HUES64 (cell line): ENCODE results near the gene ZNF479. TPM values are rescaled to one million over a fixed set of nuclear protein-coding genes. Genes with fewer than 3 reads are reported as not detected.
"Not testable (repeated sequence)": the region's sequence is repeated elsewhere in the genome, so short reads cannot be mapped to it uniquely, and the experiment has no call there.

Experiments used
- H3K27ac ChIP-seq: 2 replicates; pipeline ENCODE4 v1.7.0; 2013; ENCODE audit warnings: low read depth, low read length, inconsistent platforms
- H3K27me3 ChIP-seq: 2 replicates; pipeline ENCODE4 v1.6.1; 2013; ENCODE audit warnings: mild to moderate bottlenecking, low read length; ENCODE audit not compliant: insufficient read depth
- H3K36me3 ChIP-seq: 2 replicates; pipeline ENCODE4 v1.6.1; 2013; ENCODE audit warnings: mild to moderate bottlenecking, low read length; ENCODE audit not compliant: insufficient read depth
- H3K4me1 ChIP-seq: 2 replicates; pipeline ENCODE4 v1.6.1; 2013; ENCODE audit warnings: mild to moderate bottlenecking, low read length, moderate library complexity; ENCODE audit not compliant: insufficient read depth
- H3K4me3 ChIP-seq: 2 replicates; pipeline ENCODE4 v1.5.1; 2013; ENCODE audit warnings: mild to moderate bottlenecking, low read length, moderate library complexity
- H3K9ac ChIP-seq: 2 replicates; pipeline ENCODE4 v1.6.1; 2013; ENCODE audit warnings: mild to moderate bottlenecking, low read depth, low read length
- H3K9me3 ChIP-seq: 2 replicates; pipeline ENCODE4 v1.6.1; 2013; ENCODE audit warnings: low read depth, low read length; ENCODE audit not compliant: insufficient read depth
- WGBS: fragments of 150-250, 120-280 bp; methylation state at CpG from one replicate; pipeline ENCODE4 v1.1.7; 2013; ENCODE audit warnings: missing lambda C conversion rate; 5-methylcytosine and 5-hydroxymethylcytosine counted together
- polyA plus RNA-seq, 2 experiments: library from polyadenylated mRNA; stranded (reverse); fragments of 50-300 nt; gene quantifications; one replicate each; pipeline ENCODE4 v1.2.3, GENCODE V29; 2013

The ZNF479 gene
- not detected for polyA plus RNA-seq (2013, experiment 1 of 2)
- not detected for polyA plus RNA-seq (2013, experiment 2 of 2)

GRCh38 chr7:57132336-57132735, at the start of gene ZNF479:
Gene ZNF479 (minus strand): TSS chr7:57132436. CDS start chr7:57132324, 112 bp downstream.
- not testable (repeated sequence) for H3K36me3 ChIP-seq, H3K9ac ChIP-seq, H3K27me3 ChIP-seq, H3K4me1 ChIP-seq, H3K4me3 ChIP-seq, H3K27ac ChIP-seq
- 92% methylated on average over 4 of the region's 6 CpGs for WGBS
- H3K9me3 ChIP-seq: peaks cover 61% of the 10 kb centered on the region

DNA sequence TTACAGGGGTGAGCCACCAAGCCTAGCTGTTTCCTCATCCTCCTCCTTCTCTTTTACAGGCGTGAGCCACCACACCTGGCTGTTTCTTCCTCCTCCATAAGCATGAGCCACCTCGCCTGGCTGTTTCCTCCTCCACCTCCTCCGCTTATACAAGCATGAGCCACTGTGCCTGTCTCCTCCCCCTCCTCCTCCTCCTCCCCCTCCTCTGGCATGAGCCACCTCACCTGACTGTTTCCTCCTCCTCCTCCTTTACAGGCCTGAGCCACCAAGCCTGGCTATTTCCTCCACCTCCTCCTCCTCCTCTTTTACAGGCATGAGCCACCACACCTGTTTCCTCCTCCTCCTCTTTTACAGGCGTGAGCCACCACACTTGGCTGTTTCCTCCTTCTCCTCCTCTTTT, 49.8 kb upstream of the ZNF479 start:
- 73% methylated on average over 4 of the region's 4 CpGs for WGBS
- Histone ChIP-seq H3K9me3 (peaks cover 68% of the 10 kb centered on the region), H3K4me1 (no peaks in the 10 kb centered on the region), H3K36me3 (no peaks in the 10 kb centered on the region), H3K27me3 (no peaks in the 10 kb centered on the region), H3K9ac (no peak overlapping the region), H3K4me3 (no peak overlapping the region), H3K27ac (no peak overlapping the region)

DNA sequence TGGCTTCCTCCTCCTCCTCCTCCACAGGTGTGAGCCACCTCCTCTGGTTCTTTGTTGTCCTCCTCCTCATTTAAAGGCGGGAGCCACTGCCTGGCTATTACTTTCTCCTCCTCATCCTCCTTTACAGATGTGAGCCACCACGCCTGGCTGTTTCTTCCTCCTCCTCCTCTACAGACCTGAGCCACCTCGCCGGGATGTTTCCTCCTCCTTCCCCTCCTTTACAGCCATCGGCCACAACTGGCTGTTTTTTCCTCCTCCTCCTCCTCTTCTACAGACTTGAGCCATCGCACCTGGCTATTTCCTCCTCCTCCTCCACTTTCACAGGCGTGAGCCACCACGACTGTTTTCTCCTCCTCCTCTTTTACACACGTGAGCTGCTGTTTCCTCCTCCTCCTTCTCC, 49.0 kb upstream of the ZNF479 start:
- H3K27me3 ChIP-seq: no peaks in the 10 kb centered on the region
- H3K4me1 ChIP-seq: no peaks in the 10 kb centered on the region
- no peak overlapping the region for H3K9ac ChIP-seq
- 80% methylated on average over 9 of the region's 9 CpGs for WGBS
- H3K27ac ChIP-seq: no peak overlapping the region
- peaks cover 75% of the 10 kb centered on the region for H3K9me3 ChIP-seq
- no peaks in the 10 kb centered on the region for H3K36me3 ChIP-seq
- no peak overlapping the region for H3K4me3 ChIP-seq

- H3K9me3 ChIP-seq: peaks cover 77% of the 10 kb centered on the region
- WGBS: 90% methylated on average over 30 of the region's 30 CpGs
These were observed 47.7 kb upstream of the ZNF479 start for GRCh38 chr7:57179776-57180415.

GRCh38 chr7:57178768-57179139, 46.5 kb upstream of the ZNF479 start:
- Histone ChIP-seq H3K27ac (no peak overlapping the region), H3K36me3 (no peaks in the 10 kb centered on the region), H3K9me3 (peaks cover 71% of the 10 kb centered on the region), H3K9ac (no peak overlapping the region), H3K27me3 (no peaks in the 10 kb centered on the region), H3K4me3 (no peak overlapping the region), H3K4me1 (no peaks in the 10 kb centered on the region)
- WGBS: 67% methylated on average over 6 of the region's 6 CpGs

More at GRCh38 chr7:57179776-57180415, 47.7 kb upstream of the ZNF479 start:
- no peak overlapping the region for H3K9ac ChIP-seq
- H3K27me3 ChIP-seq: no peaks in the 10 kb centered on the region
- no peaks in the 10 kb centered on the region for H3K36me3 ChIP-seq
- no peak overlapping the region for H3K27ac ChIP-seq
- H3K4me1 ChIP-seq: no peaks in the 10 kb centered on the region
- H3K4me3 ChIP-seq: no peak overlapping the region

- H3K27ac ChIP-seq: no peak overlapping the region
- no peaks in the 10 kb centered on the region for H3K27me3 ChIP-seq
- no peaks in the 10 kb centered on the region for H3K4me1 ChIP-seq
- 84% methylated on average over 19 of the region's 21 CpGs for WGBS
- H3K36me3 ChIP-seq: no peaks in the 10 kb centered on the region
- peaks cover 64% of the 10 kb centered on the region for H3K9me3 ChIP-seq
- no peak overlapping the region for H3K9ac ChIP-seq
- no peak overlapping the region for H3K4me3 ChIP-seq
These were observed 45.9 kb upstream of the ZNF479 start for GRCh38 chr7:57177856-57178767.

- H3K9ac ChIP-seq: no peak overlapping the region
- no peaks in the 10 kb centered on the region for H3K27me3 ChIP-seq
- H3K36me3 ChIP-seq: no peaks in the 10 kb centered on the region
- H3K4me1 ChIP-seq: no peaks in the 10 kb centered on the region
- H3K9me3 ChIP-seq: peaks cover 54% of the 10 kb centered on the region
- WGBS: 90% methylated on average over 14 of the region's 14 CpGs
- no peak overlapping the region for H3K4me3 ChIP-seq
- no peak overlapping the region for H3K27ac ChIP-seq
These were observed 44.8 kb upstream of the ZNF479 start for GRCh38 chr7:57176928-57177635.

- 91% methylated on average over 6 of the region's 7 CpGs for WGBS
- Histone ChIP-seq H3K36me3 (no peaks in the 10 kb centered on the region), H3K27ac (no peak overlapping the region), H3K9me3 (peaks cover 62% of the 10 kb centered on the region), H3K9ac (no peak overlapping the region), H3K4me3 (no peak overlapping the region), H3K4me1 (no peaks in the 10 kb centered on the region), H3K27me3 (no peaks in the 10 kb centered on the region)
These were observed 33.2 kb upstream of the ZNF479 start for GRCh38 chr7:57165285-57165899.

DNA sequence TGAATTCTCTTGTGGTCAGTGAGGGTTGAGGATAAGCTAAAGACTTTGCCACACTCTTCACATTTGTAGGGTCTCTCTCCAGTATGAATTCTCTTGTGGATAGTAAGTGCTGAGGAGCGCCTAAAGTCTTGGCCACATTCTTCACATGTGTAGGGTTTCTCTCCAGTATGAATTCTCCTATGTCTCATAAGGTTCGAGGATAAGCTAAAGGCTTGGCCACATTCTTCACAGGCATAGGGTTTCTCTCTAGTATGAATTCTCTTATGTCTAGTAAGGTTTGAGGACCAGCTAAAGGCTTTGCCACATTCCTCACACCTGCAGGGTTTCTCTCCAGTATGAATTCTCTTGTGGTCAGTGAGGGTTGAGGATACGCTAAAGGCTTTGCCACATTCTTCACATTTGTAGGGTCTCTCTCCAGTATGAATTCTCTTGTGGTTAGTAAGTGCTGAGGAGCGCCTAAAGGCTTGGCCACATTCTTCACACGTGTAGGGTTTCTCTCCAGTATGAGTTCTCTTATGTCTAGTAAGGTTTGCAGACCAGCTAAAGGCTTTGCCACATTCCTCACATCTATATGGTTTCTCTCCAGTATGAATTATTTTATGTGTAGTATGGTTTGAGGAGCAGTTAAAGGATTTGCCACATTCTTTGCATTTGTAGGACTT, 12.0 kb downstream of the ZNF479 start:
- not testable (repeated sequence) for H3K27me3 ChIP-seq, H3K4me3 ChIP-seq, H3K9ac ChIP-seq, H3K27ac ChIP-seq, H3K36me3 ChIP-seq, H3K4me1 ChIP-seq
- 100% methylated on average over 1 of the region's 5 CpGs for WGBS
- H3K9me3 ChIP-seq: peaks cover 42% of the 10 kb centered on the region
